Fibroblast of pulmonary artery (primary cell): ENCODE data around the gene PRL.

Experiments
- DNase-seq: peaks from one replicate; pipeline ENCODE4 v3.0.0-alpha.2; 2010; ENCODE audit warnings: low read depth
- H3K4me3 ChIP-seq: replicated peaks from 2 replicates; pipeline ENCODE4 v1.5.1; 2011; ENCODE audit warnings: low read depth, mild to moderate bottlenecking, control low read depth, low read length, moderate library complexity
- TF ChIP-seq, protein P1 (sequence below): IDR thresholded peaks from 2 replicates; pipeline ENCODE4 v1.5.1; 2011; ENCODE audit warnings: mild to moderate bottlenecking, control low read depth, low read length, inconsistent platforms; ENCODE audit errors: missing control alignments

The PRL gene

DNA sequence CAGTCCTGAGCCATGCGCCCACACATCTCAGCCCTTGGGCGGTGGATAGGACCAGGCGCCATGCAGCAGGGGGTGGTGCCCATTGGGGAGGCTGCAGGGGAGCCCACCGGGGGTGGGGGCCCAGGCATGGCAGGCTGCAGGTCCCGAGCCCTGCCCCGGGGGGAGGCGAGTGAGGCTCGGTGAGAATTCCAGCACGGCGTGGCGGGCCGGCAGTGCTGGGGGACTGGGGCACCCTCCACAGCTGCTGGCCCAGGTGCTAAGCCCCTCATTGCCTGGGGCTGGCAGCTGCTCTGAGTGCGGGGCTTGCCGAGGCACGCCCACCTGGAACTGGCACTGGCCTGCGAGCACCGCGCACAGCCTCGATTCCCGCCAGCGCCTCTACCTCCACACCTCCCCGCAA lies 21.6 kb upstream of the PRL start:
- no peak overlapping the region for H3K4me3 ChIP-seq
- DNase-seq, result no peak
- TF ChIP-seq, protein P1, sequence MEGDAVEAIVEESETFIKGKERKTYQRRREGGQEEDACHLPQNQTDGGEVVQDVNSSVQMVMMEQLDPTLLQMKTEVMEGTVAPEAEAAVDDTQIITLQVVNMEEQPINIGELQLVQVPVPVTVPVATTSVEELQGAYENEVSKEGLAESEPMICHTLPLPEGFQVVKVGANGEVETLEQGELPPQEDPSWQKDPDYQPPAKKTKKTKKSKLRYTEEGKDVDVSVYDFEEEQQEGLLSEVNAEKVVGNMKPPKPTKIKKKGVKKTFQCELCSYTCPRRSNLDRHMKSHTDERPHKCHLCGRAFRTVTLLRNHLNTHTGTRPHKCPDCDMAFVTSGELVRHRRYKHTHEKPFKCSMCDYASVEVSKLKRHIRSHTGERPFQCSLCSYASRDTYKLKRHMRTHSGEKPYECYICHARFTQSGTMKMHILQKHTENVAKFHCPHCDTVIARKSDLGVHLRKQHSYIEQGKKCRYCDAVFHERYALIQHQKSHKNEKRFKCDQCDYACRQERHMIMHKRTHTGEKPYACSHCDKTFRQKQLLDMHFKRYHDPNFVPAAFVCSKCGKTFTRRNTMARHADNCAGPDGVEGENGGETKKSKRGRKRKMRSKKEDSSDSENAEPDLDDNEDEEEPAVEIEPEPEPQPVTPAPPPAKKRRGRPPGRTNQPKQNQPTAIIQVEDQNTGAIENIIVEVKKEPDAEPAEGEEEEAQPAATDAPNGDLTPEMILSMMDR, result no peak

DNA sequence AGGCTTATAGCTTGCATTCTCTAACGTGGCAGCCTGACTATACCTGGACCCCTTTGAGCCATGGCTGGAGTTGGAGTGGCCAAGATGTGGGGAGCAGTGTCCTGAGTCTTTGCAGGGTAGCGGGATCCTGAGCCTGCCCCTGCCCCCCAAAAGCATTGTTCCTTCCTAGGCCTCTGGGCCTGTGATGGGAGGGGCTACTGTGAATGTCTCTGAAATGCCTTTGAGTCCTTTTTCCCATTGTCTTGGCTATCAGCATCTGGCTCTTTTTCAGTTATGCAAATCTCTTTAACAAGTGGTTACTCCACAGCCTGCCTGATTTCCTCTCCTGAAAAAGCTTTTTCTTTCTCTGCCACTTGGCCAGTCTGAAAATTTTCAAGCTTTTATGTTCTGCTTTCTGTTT lies 17.0 kb upstream of the PRL start:
- DNase-seq, result peak; percentile 39
- TF ChIP-seq, protein P1, result no peak
- no peak overlapping the region for H3K4me3 ChIP-seq

DNA sequence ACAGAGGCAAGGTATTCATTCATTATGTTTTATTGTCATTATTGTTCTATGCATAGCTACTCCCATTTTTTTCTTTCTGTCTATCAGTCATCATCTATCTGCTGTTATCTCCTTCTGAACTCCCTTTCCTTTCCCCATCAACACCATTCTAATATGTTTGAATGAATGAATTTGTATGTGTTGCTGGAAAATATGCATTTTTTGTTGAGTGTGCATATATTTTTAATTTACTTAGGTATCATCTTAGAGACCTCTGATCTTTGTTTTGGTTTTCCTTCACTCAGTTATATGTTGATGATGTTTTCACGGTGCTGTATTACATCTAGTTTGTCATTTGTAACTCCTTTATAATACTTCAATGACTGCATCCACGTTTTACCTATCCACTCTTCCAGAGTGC lies 12.1 kb upstream of the PRL start:
- no peak for DNase-seq
- TF ChIP-seq, protein P1, result no peak
- H3K4me3 ChIP-seq, result no peak overlapping the region

DNA sequence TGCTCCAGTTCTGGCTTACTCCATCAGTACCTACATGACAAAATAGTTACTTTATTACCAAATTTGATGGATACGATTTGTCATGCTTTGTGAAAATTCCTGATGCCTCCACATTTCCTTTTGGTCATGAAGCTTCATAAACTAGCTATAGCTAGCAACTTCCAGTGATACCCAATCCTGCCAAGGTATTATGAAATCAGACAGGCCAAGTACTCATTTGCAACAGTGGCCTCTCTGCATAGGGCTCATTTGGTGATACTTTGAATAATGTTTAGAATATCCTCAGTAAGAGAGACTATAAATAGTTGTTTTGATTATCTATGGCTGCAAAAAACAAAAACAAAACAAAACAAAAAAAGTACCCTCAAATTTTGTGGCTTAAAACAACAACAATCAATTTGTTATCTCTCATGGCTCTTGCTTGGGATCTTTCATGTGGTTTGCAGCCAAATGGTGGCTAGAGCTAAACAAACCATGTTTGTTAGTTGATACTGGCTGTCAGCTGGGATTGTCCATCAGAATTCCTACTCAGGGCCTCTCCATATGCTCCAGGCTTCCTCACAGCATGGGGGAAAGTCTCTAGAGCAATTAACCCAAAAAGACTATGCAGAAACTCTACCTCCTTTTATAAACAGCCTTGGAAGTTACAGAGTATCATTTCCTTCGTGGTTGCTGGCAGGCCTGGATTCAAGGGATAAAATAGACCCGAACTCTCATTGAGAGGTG lies 10.1 kb upstream of the PRL start:
- no peak for DNase-seq
- H3K4me3 ChIP-seq, result no peak overlapping the region
- TF ChIP-seq, protein P1, result no peak

DNA sequence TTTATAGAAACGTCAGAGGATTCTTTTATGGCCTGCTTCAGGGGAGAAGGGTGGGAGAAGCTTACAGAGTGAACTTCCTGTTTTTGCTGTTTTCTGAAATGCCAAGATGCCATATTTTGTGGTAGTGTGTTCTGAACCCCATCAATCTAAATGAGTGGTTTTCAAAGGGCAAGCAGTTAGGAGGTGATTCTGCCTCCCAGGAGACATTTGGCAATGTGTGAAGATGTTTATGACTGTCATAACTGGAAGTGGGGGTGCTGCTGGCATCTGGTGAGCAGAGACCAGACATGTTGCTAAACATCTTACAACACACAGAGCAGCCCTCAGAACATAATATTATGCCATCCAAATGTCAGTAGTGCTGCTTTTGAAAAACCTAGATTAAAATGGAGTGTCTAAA lies 6.0 kb upstream of the PRL start:
- DNase-seq, result no peak
- TF ChIP-seq, protein P1, result no peak
- no peak overlapping the region for H3K4me3 ChIP-seq

DNA sequence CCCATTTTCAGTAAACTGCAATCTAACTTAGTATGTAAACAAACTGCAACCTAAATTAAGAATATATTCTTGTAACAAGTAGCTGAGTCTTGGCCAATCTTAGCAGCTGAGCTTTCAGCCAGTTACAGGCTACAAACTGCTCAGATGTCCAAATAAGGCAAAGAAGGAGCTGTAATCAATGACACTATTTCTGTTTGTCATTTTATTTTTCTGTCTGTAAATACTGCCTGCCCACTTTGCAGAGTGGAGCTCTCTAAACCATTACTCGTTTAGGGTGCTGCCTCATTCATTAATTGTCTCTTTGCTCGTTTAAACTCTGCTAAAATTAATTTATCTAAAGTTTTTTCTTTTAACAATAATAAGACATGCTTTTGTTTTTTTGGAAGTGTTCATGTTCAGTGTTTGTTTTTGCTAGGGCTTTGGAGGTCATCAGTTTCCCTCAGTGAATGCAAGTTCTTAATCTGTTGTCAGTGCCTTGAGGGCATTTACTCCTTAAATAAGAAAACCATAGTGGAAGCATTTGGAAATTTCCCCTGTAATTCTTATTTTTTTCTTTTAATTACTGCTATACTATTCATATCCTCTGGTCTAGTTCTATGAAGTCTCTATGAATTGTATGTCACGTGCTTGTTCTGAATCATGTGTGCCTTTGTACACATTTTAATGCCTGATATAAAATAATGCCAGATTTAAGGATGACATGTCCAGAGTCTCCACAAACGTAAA lies 3.6 kb upstream of the PRL start:
- DNase-seq, result peak; percentile 6
- H3K4me3 ChIP-seq, result no peak overlapping the region
- TF ChIP-seq, protein P1, result no peak
